HG02610 (cell line): Measurements from ENCODE around the gene SEZ6L2.

Experiments used
- ATAC-seq: cut with Tn5 transposase; IDR thresholded peaks from one replicate; pipeline ENCODE4 v1.9.1; 2021; ENCODE audit warnings: mild to moderate bottlenecking, moderate library complexity; ENCODE audit not compliant: unreplicated experiment

The SEZ6L2 gene

DNA sequence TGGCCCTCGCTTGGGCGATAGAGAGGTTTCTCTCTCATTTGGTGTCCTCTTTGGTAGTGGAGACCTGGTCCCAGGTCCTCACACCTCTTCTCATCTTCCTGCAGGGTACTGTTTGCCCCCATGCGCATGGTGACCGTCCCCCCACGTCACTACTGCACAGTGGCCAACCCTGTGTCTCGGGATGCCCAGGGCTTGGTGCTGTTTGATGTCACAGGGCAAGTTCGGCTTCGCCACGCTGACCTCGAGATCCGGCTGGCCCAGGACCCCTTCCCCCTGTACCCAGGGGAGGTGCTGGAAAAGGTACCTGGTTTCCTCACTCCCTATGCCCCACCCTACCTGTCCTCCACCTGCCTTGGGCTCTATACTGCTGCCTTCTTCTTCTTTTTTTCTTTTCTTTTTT is 68.6 kb downstream of the SEZ6L2 start:
- no peak for ATAC-seq

DNA sequence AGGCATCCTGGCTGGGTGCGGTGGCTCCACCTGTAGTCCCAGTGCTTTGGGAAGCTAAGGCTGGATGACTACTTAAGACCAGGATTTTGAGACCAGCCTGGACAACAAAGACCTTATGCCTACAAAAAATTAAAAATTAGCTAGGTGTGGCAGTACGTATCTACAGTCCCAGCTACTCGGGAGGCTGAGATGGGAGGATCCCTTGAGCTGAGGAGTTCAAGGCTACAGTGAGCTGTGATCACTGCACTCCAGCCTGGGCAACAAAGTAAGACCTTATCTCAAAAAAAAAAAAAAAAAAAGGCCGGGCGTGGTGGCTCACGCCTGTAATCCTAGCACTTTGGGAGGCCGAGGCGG is 73.0 kb downstream of the SEZ6L2 start:
- ATAC-seq: no peak

DNA sequence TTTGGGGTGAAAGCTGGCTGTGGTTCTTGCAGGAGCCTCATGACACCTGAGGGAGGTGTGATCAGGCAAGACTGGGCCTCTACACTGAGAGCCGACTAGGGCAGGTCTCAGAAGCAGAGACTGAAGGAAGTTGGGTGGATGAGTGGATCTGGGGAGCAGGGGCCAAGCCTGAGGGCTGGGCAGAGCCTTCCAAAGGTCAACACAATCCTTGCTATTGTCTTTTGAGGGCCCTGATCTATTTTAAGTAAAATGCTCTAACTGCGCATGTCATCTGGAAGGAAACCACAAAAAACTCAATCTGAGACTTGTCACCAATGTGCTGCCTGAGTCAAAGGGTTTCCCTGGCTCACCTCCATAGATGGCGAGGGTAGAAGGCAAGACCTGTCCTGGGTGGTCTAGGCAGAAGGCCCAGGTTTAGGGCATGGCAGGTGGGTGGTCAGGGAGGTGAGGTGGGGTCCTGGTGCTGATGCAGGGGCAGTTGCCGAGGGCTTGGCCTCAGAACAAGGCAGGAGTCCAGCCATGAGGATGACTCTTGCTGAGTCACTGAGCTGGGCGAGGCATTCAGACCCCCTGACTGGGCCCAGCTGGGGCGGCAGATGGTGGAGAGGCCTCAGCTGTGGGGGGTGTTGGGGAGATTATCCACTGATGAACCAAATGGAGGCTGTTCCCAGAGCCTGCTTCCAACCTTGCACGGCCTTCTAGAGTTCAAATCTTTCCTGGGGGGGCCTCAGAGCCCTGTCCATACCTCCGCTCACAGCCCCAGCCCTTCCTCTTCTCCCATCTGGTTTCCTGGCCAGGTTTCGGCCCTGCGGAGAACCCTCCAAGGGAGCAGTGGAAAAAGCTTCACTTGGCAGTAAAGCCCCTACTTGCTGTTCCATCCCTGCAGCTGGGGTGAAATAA is 74.0 kb downstream of the SEZ6L2 start:
- ATAC-seq: peak; percentile 34

DNA sequence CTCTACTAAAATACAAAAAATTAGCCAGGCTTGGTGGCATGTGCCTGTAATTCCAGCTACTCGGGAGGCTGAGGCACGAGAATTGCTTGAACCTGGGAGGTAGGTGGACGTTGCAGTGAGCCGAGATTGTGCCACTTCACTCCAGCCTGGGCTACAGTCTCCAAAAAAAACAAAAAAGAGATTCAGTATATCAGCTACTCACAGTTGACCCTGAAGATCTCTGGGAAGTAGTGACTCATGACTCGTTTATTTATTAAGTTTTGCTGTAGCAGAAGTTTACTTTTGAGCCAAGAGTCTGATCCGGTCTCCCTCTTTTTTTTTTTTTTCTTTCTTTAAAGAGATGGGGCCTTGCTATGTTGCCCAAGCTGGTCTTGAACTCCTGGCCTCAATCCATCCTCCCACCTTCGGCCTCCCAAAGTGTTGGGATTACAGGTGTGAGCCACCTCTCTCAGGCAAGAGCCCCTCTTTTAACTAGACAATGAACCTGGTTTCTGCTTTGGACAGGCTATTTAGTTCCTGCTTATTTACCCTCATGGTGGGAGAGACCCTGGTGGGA is 74.7 kb downstream of the SEZ6L2 start:
- ATAC-seq: no peak

DNA sequence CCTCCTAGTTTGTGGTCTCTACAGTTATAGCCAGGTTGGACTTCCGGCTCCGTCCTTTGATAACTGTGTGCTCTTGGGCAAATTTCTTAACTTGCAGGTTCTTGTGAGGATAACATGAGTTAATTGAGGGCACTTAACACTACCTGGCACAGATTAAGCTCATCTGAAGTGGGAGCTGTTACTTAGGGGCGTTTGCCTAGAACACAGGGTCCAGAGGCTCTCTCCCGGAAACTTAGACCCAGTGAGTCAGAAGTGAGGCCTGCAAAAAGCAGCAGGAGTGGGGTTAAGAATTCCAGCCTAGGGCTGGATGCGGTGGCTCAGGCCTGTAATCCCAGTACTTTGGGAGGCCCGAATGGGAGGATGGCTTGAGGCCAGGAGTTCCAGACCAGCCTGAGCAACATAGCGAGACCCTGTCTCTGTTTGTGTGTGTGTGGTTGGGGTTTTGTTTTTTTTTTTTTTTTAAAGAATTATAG is 77.7 kb downstream of the SEZ6L2 start:
- no peak for ATAC-seq
